GM23338 (cell line): ENCODE measurements around the gene TUBA1C. TPM values are rescaled to one million over a fixed set of nuclear protein-coding genes. Genes with fewer than 3 reads are reported as not detected.
A peak's percentile ranks its signal among the peaks of the same experiment; 100 is the strongest.
"Not testable (repeated sequence)": the region's sequence is repeated elsewhere in the genome, so short reads cannot be mapped to it uniquely, and the experiment has no call there.

Source experiments
- ATAC-seq: fragments of 200-7000 bp; cut with Tn5 transposase; 3 replicates; pipeline ENCODE4 v1.9.1; 2020
- DNase-seq: peaks from one replicate; pipeline ENCODE4 v3.0.0-alpha.2; 2015; ENCODE audit warnings: low spot score
- H2AFZ ChIP-seq: fragments of 200-600 bp; sonication (generic); 2 replicates; pipeline ENCODE4 v1.8.0; 2016; ENCODE audit warnings: antibody characterized with exemption, mild to moderate bottlenecking, moderate library complexity
- H3F3A ChIP-seq: fragments of 200-600 bp; sonication (generic); replicated peaks from 2 replicates; pipeline ENCODE4 v1.8.0; 2017; ENCODE audit warnings: antibody characterized with exemption, mixed run types, low read depth
- H3K27ac ChIP-seq: fragments of 200-600 bp; sonication (generic); 2 replicates; pipeline ENCODE4 v1.6.1; 2016; ENCODE audit warnings: low read depth
- H3K27me3 ChIP-seq: fragments of 200-600 bp; sonication (generic); 2 replicates; pipeline ENCODE4 v1.8.0; 2016; ENCODE audit warnings: mild to moderate bottlenecking, mixed run types, moderate library complexity; ENCODE audit not compliant: insufficient read depth
- H3K36me3 ChIP-seq: fragments of 200-600 bp; sonication (generic); 2 replicates; pipeline ENCODE4 v1.8.0; 2016; ENCODE audit warnings: mild to moderate bottlenecking; ENCODE audit not compliant: insufficient read depth
- H3K4me1 ChIP-seq: fragments of 200-600 bp; sonication (generic); 2 replicates; pipeline ENCODE4 v1.8.0; 2016; ENCODE audit warnings: mild to moderate bottlenecking, moderate library complexity; ENCODE audit not compliant: insufficient read depth
- H3K4me2 ChIP-seq: fragments of 200-600 bp; sonication (generic); 2 replicates; pipeline ENCODE4 v1.7.1; 2017; ENCODE audit warnings: mixed run types
- H3K4me3 ChIP-seq: fragments of 200-600 bp; sonication (generic); 2 replicates; pipeline ENCODE4 v1.6.1; 2016; ENCODE audit warnings: mixed run types
- H3K79me2 ChIP-seq: fragments of 200-600 bp; sonication (generic); replicated peaks from 2 replicates; pipeline ENCODE4 v1.8.0; 2017; ENCODE audit warnings: mild to moderate bottlenecking; ENCODE audit not compliant: insufficient read depth
- H3K9me2 ChIP-seq: fragments of 200-600 bp; sonication (generic); 2 replicates; pipeline ENCODE4 v1.8.0; 2017; ENCODE audit not compliant: insufficient read depth
- H4K20me1 ChIP-seq: fragments of 200-600 bp; sonication (generic); replicated peaks from 2 replicates; pipeline ENCODE4 v1.8.0; 2017; ENCODE audit warnings: mild to moderate bottlenecking; ENCODE audit not compliant: insufficient read depth
- H3K27ac Mint-ChIP-seq: 2 replicates; pipeline ENCODE4 v1.8.0; 2020; ENCODE audit warnings: inconsistent platforms, mild to moderate bottlenecking, moderate library complexity, mixed read lengths
- H3K27me3 Mint-ChIP-seq: 3 replicates; pipeline ENCODE4 v1.8.0; 2022; ENCODE audit warnings: low read depth, mild to moderate bottlenecking, moderate library complexity, mixed read lengths, inconsistent platforms; ENCODE audit not compliant: insufficient read depth, poor library complexity
- H3K36me3 Mint-ChIP-seq: 3 replicates; pipeline ENCODE4 v1.8.0; 2021; ENCODE audit warnings: low read depth, mild to moderate bottlenecking, inconsistent platforms, moderate library complexity, mixed read lengths
- H3K4me1 Mint-ChIP-seq: 3 replicates; pipeline ENCODE4 v1.8.0; 2020; ENCODE audit warnings: mild to moderate bottlenecking, inconsistent platforms, mixed read lengths
- H3K4me3 Mint-ChIP-seq: 3 replicates; pipeline ENCODE4 v1.8.0; 2021; ENCODE audit warnings: moderate library complexity, mild to moderate bottlenecking, inconsistent platforms, mixed read lengths
- H3K9me3 Mint-ChIP-seq: 3 replicates; pipeline ENCODE4 v1.8.0; 2020; ENCODE audit warnings: moderate library complexity, mild to moderate bottlenecking, inconsistent platforms, mixed read lengths
- ETS1 ChIP-seq: IDR thresholded peaks from 2 replicates; pipeline ENCODE4 v1.6.1; 2016; ENCODE audit warnings: antibody characterized with exemption
- EZH2 ChIP-seq: fragments of 200-600 bp; sonication (generic); IDR thresholded peaks from one replicate; pipeline ENCODE4 v1.8.0; 2017; ENCODE audit warnings: antibody characterized with exemption, mild to moderate bottlenecking, low read depth; ENCODE audit not compliant: unreplicated experiment
- EZH2phosphoT487 ChIP-seq: fragments of 200-600 bp; sonication (generic); IDR thresholded peaks from one replicate; pipeline ENCODE4 v1.8.1; 2018; ENCODE audit warnings: antibody characterized with exemption; ENCODE audit not compliant: unreplicated experiment
- NANOG ChIP-seq: IDR thresholded peaks from 2 replicates; pipeline ENCODE4 v1.6.1; 2016; ENCODE audit warnings: antibody characterized with exemption, borderline replicate concordance
- POLR2AphosphoS5 ChIP-seq: IDR thresholded peaks from 2 replicates; pipeline ENCODE4 v1.6.1; 2016; ENCODE audit warnings: antibody characterized with exemption, low read depth
- STAT1 ChIP-seq: IDR thresholded peaks from one replicate; pipeline ENCODE4 v1.6.1; 2016; ENCODE audit warnings: antibody characterized with exemption; ENCODE audit not compliant: unreplicated experiment
- ZNF114 ChIP-seq: fragments of 250-450 bp; sonication (Bioruptor Pico); IDR thresholded peaks from 2 replicates; pipeline ENCODE4 v1.5.0; 2020; ENCODE audit warnings: mild to moderate bottlenecking, moderate library complexity
- polyA plus RNA-seq: library from polyadenylated mRNA; unstranded; fragments of >200 nt; fragmentation: Nextera tagmentation; extraction: Ambion mirVana; gene quantifications from 2 replicates; pipeline ENCODE4 v1.2.1, GENCODE V29; 2016
- total RNA-seq: library from RNA; depleted of rRNA; stranded (reverse); fragments of >200 nt; shearing (Covaris generic); gene quantifications from 2 replicates; pipeline ENCODE4 v1.2.3, GENCODE V29; 2014

The TUBA1C gene
- total and polyA plus RNA-seq, 2 experiments from 2014 or later = 191 to 728 TPM

DNA sequence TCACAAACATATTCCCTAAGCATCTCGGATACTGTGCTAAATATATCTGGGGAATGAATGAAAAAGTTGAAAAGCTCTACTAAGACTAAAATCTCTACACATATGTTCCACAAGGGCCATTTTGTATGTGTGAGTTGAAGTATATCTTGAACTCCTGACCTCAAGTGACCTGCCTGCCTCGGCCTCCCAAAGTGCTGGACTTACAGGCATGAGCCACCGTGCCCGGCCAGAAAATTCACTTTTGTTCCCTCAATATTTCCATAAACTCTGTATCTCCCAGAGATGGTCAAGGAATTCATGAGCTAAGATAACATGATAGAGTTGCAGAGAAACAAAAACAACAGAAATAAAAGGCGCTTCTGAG lies 1.5 kb upstream of the TUBA1C start:
- Mint-ChIP-seq H3K4me1 (peaks cover 13% of the 10 kb centered on the region; the same call in 2 of the 3 replicates), H3K9me3 (peaks cover 9% of the 10 kb centered on the region; the same call in 1 of the 3 replicates), H3K4me3 (peak overlapping the region; percentile 91), H3K27ac (no peak overlapping the region), H3K27me3 (peaks cover 15% of the 10 kb centered on the region), H3K36me3 (peaks cover 32% of the 10 kb centered on the region)
- peaks cover 22% of the 10 kb centered on the region for H4K20me1 ChIP-seq
- DNase-seq (no peak), ATAC-seq (no peak)
- peaks cover 10% of the 10 kb centered on the region; the same call in 1 of the 2 replicates for H3K4me1 ChIP-seq
- H3K79me2 ChIP-seq = peaks cover 42% of the 10 kb centered on the region
- peaks cover 8% of the 10 kb centered on the region; the same call in 1 of the 2 replicates for H3F3A ChIP-seq
- no peak overlapping the region for H2AFZ ChIP-seq
- H3K4me3 ChIP-seq = peak overlapping the region; percentile 99
- TF ChIP-seq NANOG (no peak), ZNF114 (CRISPR knock-in tag) (no peak)
- peaks cover 6% of the 10 kb centered on the region for H3K36me3 ChIP-seq
- peaks cover 6% of the 10 kb centered on the region; the same call in 1 of the 2 replicates for H3K27me3 ChIP-seq
- no peak overlapping the region for H3K27ac ChIP-seq
- H3K9me2 ChIP-seq = no peaks in the 10 kb centered on the region
- H3K4me2 ChIP-seq = peak overlapping the region; percentile 97

DNA sequence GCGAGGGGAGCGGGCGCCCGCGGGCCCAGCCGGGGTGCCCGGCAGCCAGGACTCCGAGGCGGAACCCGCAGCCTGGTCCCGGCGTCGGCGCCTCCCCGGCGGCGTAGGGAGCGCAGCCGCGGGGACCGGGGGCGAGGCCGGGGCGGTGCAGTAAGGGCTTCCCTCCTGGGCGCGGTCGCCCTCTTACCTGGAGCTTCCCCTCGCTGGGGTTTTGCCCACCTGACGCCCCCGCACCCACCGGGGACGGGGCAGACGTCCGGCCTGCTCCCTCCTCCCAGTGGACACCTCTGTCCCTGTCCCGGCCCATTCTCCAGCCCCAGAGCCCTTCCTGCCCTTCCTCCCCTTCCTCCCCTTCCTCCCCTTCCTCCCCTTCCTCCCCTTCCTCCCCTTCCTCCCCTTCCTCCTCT lies 413 bp upstream of the TUBA1C start:
- DNase-seq = no peak
- peaks cover 9% of the 10 kb centered on the region; the same call in 1 of the 3 replicates for H3K9me3 Mint-ChIP-seq
- H3K27ac Mint-ChIP-seq = no peak overlapping the region

DNA sequence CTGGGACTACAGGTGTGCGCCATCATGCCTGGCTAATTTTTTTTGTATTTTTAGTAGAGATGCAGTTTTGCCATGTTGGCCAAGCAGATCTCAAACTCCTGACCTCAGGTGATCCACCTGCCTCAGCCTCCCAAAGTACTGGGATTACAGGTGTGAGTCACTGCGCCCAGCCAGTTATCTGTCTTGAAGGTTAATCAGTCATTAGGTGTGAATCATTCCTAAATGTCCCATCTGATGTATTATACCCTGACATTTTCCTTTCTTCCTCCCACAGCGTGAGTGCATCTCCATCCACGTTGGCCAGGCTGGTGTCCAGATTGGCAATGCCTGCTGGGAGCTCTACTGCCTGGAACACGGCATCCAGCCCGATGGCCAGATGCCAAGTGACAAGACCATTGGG lies 4.3 kb downstream of the TUBA1C start:
- peaks cover 12% of the 10 kb centered on the region; the same call in 1 of the 2 replicates for H3K4me1 ChIP-seq
- H3K4me2 ChIP-seq, H3K9me2 ChIP-seq, H2AFZ ChIP-seq, H3K4me3 ChIP-seq, H3K4me3 Mint-ChIP-seq, H3K27ac Mint-ChIP-seq, DNase-seq, ATAC-seq, H3K9me3 Mint-ChIP-seq, H3K27ac ChIP-seq, H3K27me3 ChIP-seq: not testable (repeated sequence)
- Mint-ChIP-seq H3K27me3 (peaks cover 15% of the 10 kb centered on the region), H3K36me3 (peaks cover 87% of the 10 kb centered on the region), H3K4me1 (peaks cover 11% of the 10 kb centered on the region; the same call in 2 of the 3 replicates)
- peaks cover 37% of the 10 kb centered on the region for H3F3A ChIP-seq
- H3K36me3 ChIP-seq = peaks cover 51% of the 10 kb centered on the region
- H4K20me1 ChIP-seq = peaks cover 36% of the 10 kb centered on the region
- H3K79me2 ChIP-seq = peaks cover 51% of the 10 kb centered on the region

More for the DNA sequence above, 413 bp upstream of the TUBA1C start:
- H3K9me2 ChIP-seq = no peaks in the 10 kb centered on the region
- Mint-ChIP-seq H3K27me3 (peaks cover 15% of the 10 kb centered on the region), H3K36me3 (peaks cover 42% of the 10 kb centered on the region), H3K4me3 (peak overlapping the region; percentile 95), H3K4me1 (peaks cover 15% of the 10 kb centered on the region; the same call in 2 of the 3 replicates)
- H3K27ac ChIP-seq = no peak overlapping the region
- H3K36me3 ChIP-seq = peaks cover 15% of the 10 kb centered on the region
- peaks cover 52% of the 10 kb centered on the region for H3K79me2 ChIP-seq
- H4K20me1 ChIP-seq = peaks cover 24% of the 10 kb centered on the region
- no peak for TF ChIP-seq EZH2phosphoT487
- TF ChIP-seq POLR2AphosphoS5 = peak; percentile 67; the same call in 1 of the 2 replicates
- no peak for TF ChIP-seq EZH2
- TF ChIP-seq STAT1 = no peak
- no peak for TF ChIP-seq NANOG
- no peak for TF ChIP-seq ETS1
- peaks cover 11% of the 10 kb centered on the region; the same call in 1 of the 2 replicates for H3F3A ChIP-seq
- peak overlapping the region; percentile 99 for H3K4me3 ChIP-seq
- ATAC-seq = peak; percentile 66
- peaks cover 6% of the 10 kb centered on the region; the same call in 1 of the 2 replicates for H3K27me3 ChIP-seq
- H3K4me1 ChIP-seq = peaks cover 12% of the 10 kb centered on the region; the same call in 1 of the 2 replicates
- H2AFZ ChIP-seq = peak overlapping the region; percentile 94; the same call in 1 of the 2 replicates
- peak overlapping the region; percentile 97 for H3K4me2 ChIP-seq
